AG04450 (cell line): ENCODE data around the gene CLK4. TPM values are rescaled to one million over a fixed set of nuclear protein-coding genes. Genes with fewer than 3 reads are reported as not detected.
A peak's percentile ranks its signal among the peaks of the same experiment; 100 is the strongest.

Source experiments
- CTCF ChIA-PET: fragments of 300-600, 350-600 bp; formaldehyde crosslinking; extraction: SDS; loops from one replicate; lab custom pipeline; 2022; ENCODE audit warnings: antibody characterized with exemption, inconsistent platforms; lab: Charles Lee
- POLR2A ChIA-PET: fragments of 350-600 bp; formaldehyde crosslinking; extraction: SDS; loops from one replicate; lab custom pipeline; 2021; ENCODE audit warnings: antibody characterized with exemption, inconsistent platforms; lab: Yijun Ruan, JAX
- DNase-seq: peaks from one replicate; pipeline ENCODE4 v3.0.0-alpha.2; 2011; ENCODE audit warnings: low read depth, low spot score
- H3K27ac ChIP-seq: one replicate; pipeline ENCODE4 v1.5.1; 2012; ENCODE audit warnings: low read depth, low read length, control low read depth
- H3K27me3 ChIP-seq: one replicate; pipeline ENCODE4 v1.6.0; 2012; ENCODE audit warnings: low read length; ENCODE audit not compliant: control insufficient read depth, insufficient read depth
- H3K4me3 ChIP-seq: 2 replicates; pipeline ENCODE4 v1.5.1; 2011; ENCODE audit warnings: mild to moderate bottlenecking, low read depth, low read length, control low read depth
- H3K9me3 ChIP-seq: 2 replicates; pipeline ENCODE4 v1.5.1; 2012; ENCODE audit warnings: low read length; ENCODE audit not compliant: control insufficient read depth, insufficient read depth
- CTCF ChIP-seq: IDR thresholded peaks from 2 replicates; pipeline ENCODE4 v1.5.1; 2011; ENCODE audit warnings: low read depth, low read length, control low read depth, inconsistent platforms
- polyA minus RNA-seq: library from RNA; depleted of rRNA, polyadenylated mRNA; stranded (reverse); fragments of >200 nt; gene quantifications from 2 replicates; pipeline ENCODE4 v1.2.3, GENCODE V29; 2011; rRNA and poly(A)+ RNA removed
- polyA plus RNA-seq: library from polyadenylated mRNA; depleted of rRNA; stranded (reverse); fragments of >200 nt; gene quantifications from 2 replicates; pipeline ENCODE4 v1.2.3, GENCODE V29; 2011; rRNA removed

CLK4 gene
- polyA plus RNA-seq, result 21.1 and 30.7 TPM in 2 replicates
- 18.0 and 27.9 TPM in 2 replicates for polyA minus RNA-seq

DNA sequence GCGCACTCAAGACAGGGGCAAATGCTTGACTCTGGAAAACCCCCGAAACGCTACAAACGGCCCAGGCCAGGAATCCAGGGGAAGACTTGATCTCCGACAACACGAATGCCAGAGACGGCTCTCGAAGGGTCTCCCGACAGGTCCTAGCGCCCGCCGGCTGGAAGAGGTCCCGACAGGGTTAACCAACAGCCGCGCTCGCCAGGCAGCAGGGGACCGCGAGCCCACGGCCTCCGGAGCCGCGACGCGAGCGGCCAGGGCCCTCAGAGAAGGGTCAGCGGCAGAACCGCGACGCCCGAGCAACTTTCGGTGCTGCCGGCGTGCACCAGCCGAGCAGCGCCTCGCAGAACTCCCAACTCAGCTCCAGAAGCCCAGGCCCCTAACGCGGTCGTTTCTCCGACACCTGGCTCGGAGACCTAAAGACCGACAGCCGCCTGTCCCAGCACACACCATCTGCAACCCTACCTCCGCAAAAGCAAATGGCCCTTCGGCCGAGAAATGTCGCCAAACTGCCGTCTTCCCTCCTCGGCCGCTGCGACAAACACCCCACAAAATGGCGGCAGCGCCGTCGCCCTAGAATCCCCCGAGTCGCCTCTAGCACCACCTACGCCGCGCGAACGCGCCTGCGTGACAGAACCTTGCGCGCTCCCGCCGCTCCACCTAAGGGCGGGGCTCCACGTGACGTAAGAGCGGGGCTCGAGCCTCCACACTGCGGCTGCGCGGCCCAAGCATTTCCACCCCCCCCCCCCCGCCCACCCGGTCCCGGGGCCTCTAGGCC lies at the start of gene CLK4:
CLK4 (minus strand) TSS at position 567 of the 775 bp plus-strand sequence. CDS start 3,634 bp downstream, outside the sequence.
- CTCF ChIA-PET, result no interaction called here

DNA sequence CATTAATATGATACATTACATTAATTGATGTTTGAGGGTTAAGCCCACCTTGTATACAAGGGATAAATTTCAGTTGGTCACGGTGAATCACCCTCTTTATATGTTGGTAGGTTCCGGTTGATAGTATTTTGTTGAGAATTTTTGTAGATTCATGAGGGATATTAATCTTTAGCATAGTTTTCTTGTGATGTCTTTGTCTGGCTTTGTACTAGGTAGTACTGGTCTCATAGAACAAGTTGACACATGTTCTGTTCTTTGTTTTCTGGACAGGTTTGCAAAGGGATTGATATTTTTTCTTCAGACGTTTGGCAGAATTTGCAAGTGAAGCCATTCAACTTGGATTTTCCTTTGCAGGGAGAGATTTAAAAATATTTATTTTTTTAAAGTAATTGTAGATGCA lies 49.1 kb upstream of the CLK4 start:
- DNase-seq, result no peak
- H3K27me3 ChIP-seq, result no peaks in the 10 kb centered on the region
- ChIA-PET CTCF (no interaction called here), POLR2A (no interaction called here)
- H3K4me3 ChIP-seq, result no peak overlapping the region
- TF ChIP-seq CTCF, result no peak
- peaks cover 20% of the 10 kb centered on the region for H3K9me3 ChIP-seq
- H3K27ac ChIP-seq, result no peak overlapping the region

More for the DNA sequence above, at the start of gene CLK4:
- TF ChIP-seq CTCF, result no peak
- peaks cover 3% of the 10 kb centered on the region; the same call in 1 of the 2 replicates for H3K9me3 ChIP-seq
- POLR2A ChIA-PET, result interaction anchor here (0.9 kb wide), 1 partner anchor 26 kb away, joined by 4 read pairs; no protein-coding TSS in a partner anchor
- H3K27ac ChIP-seq, result peak within 1 kb of the TSS; percentile 82
- DNase-seq, result peak; percentile 87
- no peaks in the 10 kb centered on the region for H3K27me3 ChIP-seq
- H3K4me3 ChIP-seq, result peak within 1 kb of the TSS; percentile 95

GRCh38 chr5:178674334-178674733 lies 47.5 kb upstream of the CLK4 start:
- no peak for TF ChIP-seq CTCF
- CTCF ChIA-PET, result no interaction called here
- POLR2A ChIA-PET, result no interaction called here

DNA sequence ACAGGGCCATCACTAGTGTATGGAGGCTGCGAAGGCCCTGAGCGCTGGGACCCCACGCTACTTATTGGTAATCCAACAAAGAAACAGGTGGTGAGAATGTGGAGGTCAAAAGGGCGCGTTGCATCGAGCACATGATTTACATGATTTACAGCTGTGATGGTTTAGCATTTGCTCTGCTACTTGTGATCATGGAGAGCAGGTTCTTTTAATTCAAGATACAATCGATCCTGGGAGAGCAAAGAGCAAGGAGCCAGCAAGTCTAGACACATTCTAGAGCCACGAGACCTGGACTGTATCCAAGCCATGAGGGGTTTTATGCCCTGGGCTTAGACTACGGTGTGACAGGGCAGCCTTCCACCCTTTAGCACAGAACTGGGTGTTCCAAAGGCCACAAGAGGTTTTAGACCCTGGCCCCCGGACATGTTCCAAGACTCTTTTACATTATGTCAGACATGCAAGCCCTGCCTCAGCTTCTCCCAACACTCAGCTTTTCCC lies 47.0 kb upstream of the CLK4 start:
- TF ChIP-seq CTCF, result no peak
- ChIA-PET POLR2A (no interaction called here), CTCF (no interaction called here)
- H3K9me3 ChIP-seq, result peaks cover 22% of the 10 kb centered on the region
- no peak overlapping the region for H3K27ac ChIP-seq
- no peak overlapping the region for H3K4me3 ChIP-seq
- H3K27me3 ChIP-seq, result no peaks in the 10 kb centered on the region
- DNase-seq, result no peak

More at GRCh38 chr5:178674334-178674733, 47.5 kb upstream of the CLK4 start:
- no peak for DNase-seq
- Histone ChIP-seq H3K27ac (no peak overlapping the region), H3K9me3 (peaks cover 24% of the 10 kb centered on the region), H3K4me3 (no peak overlapping the region), H3K27me3 (no peaks in the 10 kb centered on the region)

DNA sequence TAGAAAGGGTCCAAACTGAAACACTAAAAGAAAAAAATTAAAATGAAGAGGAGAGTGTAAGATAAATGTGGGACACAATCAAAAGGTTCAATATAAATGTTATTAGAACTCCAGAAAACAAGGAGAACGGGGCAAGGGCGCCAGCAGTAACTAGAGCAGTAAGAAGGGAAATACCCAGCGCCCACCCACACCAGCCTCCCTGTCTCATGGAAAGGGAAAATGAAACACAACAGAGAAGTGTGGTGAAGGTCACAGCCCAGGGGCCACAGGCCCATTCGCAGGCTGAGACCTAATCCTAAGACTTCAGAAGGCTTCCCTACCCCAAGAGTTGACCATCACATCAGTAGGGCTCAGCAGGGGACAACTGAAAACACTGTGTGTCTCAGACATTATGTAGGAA lies 45.8 kb upstream of the CLK4 start:
- Histone ChIP-seq H3K27me3 (no peaks in the 10 kb centered on the region), H3K9me3 (peaks cover 26% of the 10 kb centered on the region), H3K4me3 (no peak overlapping the region), H3K27ac (no peak overlapping the region)
- no peak for TF ChIP-seq CTCF
- ChIA-PET CTCF (no interaction called here), POLR2A (no interaction called here)
- no peak for DNase-seq
